Small intestine (tissue), 7 donors: ENCODE measurements around the gene NDUFA6. TPM values are rescaled to one million over a fixed set of nuclear protein-coding genes. Genes with fewer than 3 reads are reported as not detected.

Source experiments
- DNase-seq, 2 donors: peaks; one replicate each; pipeline versions ENCODE4 v3.0.0 to v3.0.0-alpha.2; 2013
- FAIRE-seq: peaks from 2 replicates; lab custom pipeline; 2012; peaks lifted over from hg19 to GRCh38; lab: Jason Lieb, UNC
- H3K27ac ChIP-seq, 3 donors: one replicate each; pipeline ENCODE4 v1.5.1; 2013; ENCODE audit warnings: low read length in 2 of 3, mild to moderate bottlenecking in 2 of 3, control low read depth in 1 of 3, inconsistent platforms in 1 of 3, low read depth in 1 of 3, moderate library complexity in 1 of 3
- H3K27me3 ChIP-seq, 3 donors: one replicate each; pipeline ENCODE4 v1.6.1; 2013; ENCODE audit warnings: low read length in 3 of 3, inconsistent platforms in 1 of 3; ENCODE audit not compliant: control insufficient read depth in 3 of 3, insufficient read depth in 3 of 3
- H3K36me3 ChIP-seq, 3 donors: one replicate each; pipeline ENCODE4 v1.6.1; 2013; ENCODE audit warnings: low read length in 3 of 3, inconsistent platforms in 1 of 3, low read depth in 1 of 3, mild to moderate bottlenecking in 1 of 3, moderate library complexity in 1 of 3; ENCODE audit not compliant: control insufficient read depth in 3 of 3, insufficient read depth in 2 of 3
- H3K4me1 ChIP-seq, 3 donors: one replicate each; pipeline ENCODE4 v1.6.1; 2013; ENCODE audit warnings: low read length in 2 of 3, inconsistent platforms in 1 of 3, low read depth in 1 of 3, mild to moderate bottlenecking in 1 of 3, moderate library complexity in 1 of 3; ENCODE audit not compliant: control insufficient read depth in 3 of 3, insufficient read depth in 2 of 3
- H3K4me3 ChIP-seq, 3 donors: one replicate each; pipeline ENCODE4 v1.5.1; 2013; ENCODE audit warnings: low read length in 3 of 3, control low read depth in 1 of 3, inconsistent platforms in 1 of 3, low read depth in 1 of 3, mild to moderate bottlenecking in 1 of 3, moderate library complexity in 1 of 3
- H3K9me3 ChIP-seq, 2 donors: one replicate each; pipeline ENCODE4 v1.6.1; 2013; ENCODE audit warnings: low read depth in 1 of 2, low read length in 1 of 2; ENCODE audit not compliant: control insufficient read depth in 2 of 2, insufficient read depth in 1 of 2
- WGBS, 3 donors: extraction: QIAGEN DNeasy Blood & Tissue Kit; methylation state at CpG; one replicate each; pipeline ENCODE4 v1.1.7; 2013; 5-methylcytosine and 5-hydroxymethylcytosine counted together
- polyA plus RNA-seq, 4 donors: library from polyadenylated mRNA; stranded (reverse) in 3 of 4; unstranded in 1 of 4; fragments of 200-250 nt in 3 of 4; fragments of 120-200 nt in 1 of 4; gene quantifications; one replicate each; pipeline versions ENCODE4 v1.2.1 to v1.2.3, GENCODE V29; 2013
- donor health status: healthy with polysubstance abuse.
- donor health status: control.
- donor health status: control.
- donor health status: Bipolar disorder and iron deficiency.
- donor health status: healthy.

NDUFA6 gene
- polyA plus RNA-seq, 4 donors: 62.9 to 258 (median 151) TPM

GRCh38 chr22:42056757-42057511 is 33.6 kb downstream of the NDUFA6 start:
- Histone ChIP-seq H3K4me1 (no peaks in the 10 kb centered on the region), H3K27me3 (no peaks in the 10 kb centered on the region), H3K36me3 (peaks cover 8 to 29% (median 15%) of the 10 kb centered on the region in 3 donors), H3K27ac (no peak overlapping the region), H3K4me3 (no peak overlapping the region), H3K9me3 (peaks cover 0 to 6% of the 10 kb centered on the region in 2 donors)
- DNase-seq: no peak
- 98 to 100% (median 100%) methylated on average over 1 of the region's 1 CpG for WGBS, 3 donors
- FAIRE-seq: no peak

- no peak for DNase-seq
- no peaks in the 10 kb centered on the region for H3K27me3 ChIP-seq
- H3K27ac ChIP-seq: no peak overlapping the region
- H3K9me3 ChIP-seq: peaks cover 0 to 3% of the 10 kb centered on the region in 2 donors
- H3K4me1 ChIP-seq: no peaks in the 10 kb centered on the region
- FAIRE-seq: no peak
- H3K4me3 ChIP-seq: no peak overlapping the region
- H3K36me3 ChIP-seq: no peaks in the 10 kb centered on the region
- 84 to 88% (median 86%) methylated on average over 3 of the region's 3 CpGs for WGBS, 3 donors
Observed at GRCh38 chr22:42052765-42053164, 37.8 kb downstream of the NDUFA6 start.

- Histone ChIP-seq H3K27ac (no peak overlapping the region), H3K4me1 (no peaks in the 10 kb centered on the region), H3K4me3 (no peak overlapping the region), H3K9me3 (no peaks in the 10 kb centered on the region), H3K27me3 (no peaks in the 10 kb centered on the region), H3K36me3 (no peaks in the 10 kb centered on the region)
- 67 to 78% (median 76%) methylated on average over 2 of the region's 2 CpGs for WGBS, 3 donors
- DNase-seq (no peak), FAIRE-seq (no peak)
Observed at GRCh38 chr22:42050641-42051180, 39.9 kb downstream of the NDUFA6 start.

- no peak for FAIRE-seq
- Histone ChIP-seq H3K4me1 (no peaks in the 10 kb centered on the region), H3K36me3 (no peaks in the 10 kb centered on the region), H3K27ac (no peak overlapping the region), H3K27me3 (no peaks in the 10 kb centered on the region), H3K9me3 (peaks cover 0 to 18% of the 10 kb centered on the region in 2 donors), H3K4me3 (no peak overlapping the region)
- DNase-seq: no peak
Observed at GRCh38 chr22:42041784-42042183, 48.8 kb downstream of the NDUFA6 start.

- DNase-seq (no peak), FAIRE-seq (no peak)
- H3K36me3 ChIP-seq: no peaks in the 10 kb centered on the region
- WGBS, 3 donors: 93 to 94% (median 93%) methylated on average over 5 of the region's 5 CpGs
- H3K4me1 ChIP-seq: no peaks in the 10 kb centered on the region
- H3K27ac ChIP-seq: no peak overlapping the region
- no peaks in the 10 kb centered on the region for H3K27me3 ChIP-seq
- H3K4me3 ChIP-seq: no peak overlapping the region
- peaks cover 0 to 22% of the 10 kb centered on the region in 2 donors for H3K9me3 ChIP-seq
Observed at GRCh38 chr22:42039271-42039670, 51.3 kb downstream of the NDUFA6 start.

Other genes starting within 250 kb of the NDUFA6 start
- under 1 TPM in 2 of 4 donors, not detected in 2; 0.04 to 0.10 TPM for gene SHISA8, start 175.7 kb downstream of the NDUFA6 start, polyA plus RNA-seq
- 1 to 10 TPM in 2 of 4 donors, under 1 TPM in 1, not detected in 1; 0.54 to 2.5 (median 1.3) TPM for gene TNFRSF13C, start 164.0 kb downstream of the NDUFA6 start, polyA plus RNA-seq
- 10 to 100 TPM in 2 of 4 donors, 1 to 10 TPM in 2; 2.2 to 42.0 (median 8.0) TPM for gene CENPM, start 143.6 kb downstream of the NDUFA6 start, polyA plus RNA-seq
- 1 to 10 TPM in 1 of 4 donors, under 1 TPM in 2, not detected in 1; 0.49 to 1.2 (median 0.81) TPM for gene SEPTIN3, start 121.3 kb downstream of the NDUFA6 start, polyA plus RNA-seq
- 1 to 10 TPM in 3 of 4 donors, under 1 TPM in 1; 0.52 to 2.2 (median 1.5) TPM for gene WBP2NL, start 92.0 kb downstream of the NDUFA6 start, polyA plus RNA-seq
- gene NAGA, start 20.0 kb downstream of the NDUFA6 start, polyA plus RNA-seq: 10 to 100 TPM in 3 of 4 donors, 1 to 10 TPM in 1; 8.7 to 36.8 (median 17.1) TPM
- 10 to 100 TPM in 1 of 4 donors, 1 to 10 TPM in 3; 4.9 to 11.6 (median 9.2) TPM for gene PHETA2, start 16.5 kb downstream of the NDUFA6 start, polyA plus RNA-seq
- 100 to 1,000 TPM in 3 of 4 donors, 10 to 100 TPM in 1; 98.4 to 304 (median 134) TPM for gene SMDT1, start 11.1 kb downstream of the NDUFA6 start, polyA plus RNA-seq
- gene CYP2D6, start 40.0 kb upstream of the NDUFA6 start, polyA plus RNA-seq: 100 to 1,000 TPM in 1 of 4 donors, 10 to 100 TPM in 1, 1 to 10 TPM in 2; 5.8 to 172 (median 22.4) TPM
- 10 to 100 TPM in 2 of 4 donors, 1 to 10 TPM in 2; 6.2 to 32.0 (median 13.5) TPM for gene TCF20, start 179.9 kb upstream of the NDUFA6 start, polyA plus RNA-seq